SK-N-DZ (cell line): ENCODE results near the gene LY6G6C. TPM values are rescaled to one million over a fixed set of nuclear protein-coding genes. Genes with fewer than 3 reads are reported as not detected.
A peak's percentile ranks its signal among the peaks of the same experiment; 100 is the strongest.

Experiments
- DNase-seq: peaks from one replicate; pipeline ENCODE4 v3.0.0-alpha.2; 2015; ENCODE audit warnings: low spot score
- polyA plus RNA-seq, 2 experiments: library from polyadenylated mRNA; depleted of rRNA; stranded (reverse); fragments of >200 nt; gene quantifications; 2 replicates each; pipeline ENCODE4 v1.2.3, GENCODE V29; 2014

The LY6G6C gene, protein sequence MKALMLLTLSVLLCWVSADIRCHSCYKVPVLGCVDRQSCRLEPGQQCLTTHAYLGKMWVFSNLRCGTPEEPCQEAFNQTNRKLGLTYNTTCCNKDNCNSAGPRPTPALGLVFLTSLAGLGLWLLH
- polyA plus RNA-seq (2014; cell fraction: cytosol; rRNA removed), result not detected in 2 replicates
- not detected in 2 replicates for polyA plus RNA-seq (2014; cell fraction: nucleus; rRNA removed)

DNA sequence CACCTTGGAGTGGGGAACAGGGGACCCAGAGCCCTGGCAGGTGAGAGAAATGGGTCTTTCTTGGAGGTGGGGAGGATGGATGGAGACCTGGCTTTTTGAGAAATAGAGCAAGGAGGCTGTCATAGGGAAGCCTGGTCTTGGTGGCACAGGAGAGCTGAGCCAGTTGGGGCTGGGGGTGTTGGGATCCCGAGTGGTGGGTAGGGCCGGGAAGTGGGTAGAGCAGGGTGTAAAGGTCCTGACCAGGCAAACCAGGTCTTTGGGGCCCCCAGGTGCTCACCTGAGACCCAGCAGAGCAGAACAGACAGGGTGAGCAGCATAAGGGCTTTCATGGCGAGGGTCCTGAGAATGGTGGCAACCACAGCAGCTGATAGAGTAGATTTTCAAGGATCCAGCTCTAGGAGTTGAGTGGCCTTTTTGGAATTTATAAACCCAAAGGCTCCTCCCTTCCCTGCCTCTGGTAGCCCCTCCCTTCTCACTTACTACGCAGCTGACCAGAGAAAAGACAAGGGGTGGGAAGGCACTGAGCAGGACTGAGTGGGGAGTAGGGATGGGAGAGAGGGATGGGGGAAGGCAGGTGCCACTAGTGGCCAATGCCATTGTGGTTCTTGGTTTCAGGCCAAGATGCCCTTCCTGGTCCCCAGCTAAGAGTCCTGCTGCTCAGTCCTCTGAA lies at the start of gene LY6G6C:
TSS of gene LY6G6C (minus strand) at position 396 of the 670 bp plus-strand sequence. CDS start at position 329, 67 bp downstream.
- no peak for DNase-seq

DNA sequence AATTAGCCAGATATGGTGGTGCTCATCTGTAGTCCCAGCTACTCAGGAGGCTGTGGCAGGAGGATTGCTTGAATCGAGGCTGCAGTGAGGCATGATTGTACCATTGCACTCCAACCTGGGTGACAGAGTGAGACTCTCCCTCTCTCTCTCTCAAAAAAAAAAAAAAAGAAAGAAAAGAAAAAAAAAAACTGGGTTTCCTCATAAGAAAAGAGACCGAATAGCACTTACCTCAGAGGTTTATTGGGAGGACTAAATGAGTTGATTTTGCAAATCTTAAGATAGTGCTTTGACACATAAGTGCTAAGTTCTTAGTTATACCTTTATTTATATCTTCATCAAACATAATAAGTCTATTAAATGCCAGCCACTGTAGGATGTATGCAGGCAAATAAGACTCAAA lies 49.3 kb upstream of the LY6G6C start:
- DNase-seq, result no peak

DNA sequence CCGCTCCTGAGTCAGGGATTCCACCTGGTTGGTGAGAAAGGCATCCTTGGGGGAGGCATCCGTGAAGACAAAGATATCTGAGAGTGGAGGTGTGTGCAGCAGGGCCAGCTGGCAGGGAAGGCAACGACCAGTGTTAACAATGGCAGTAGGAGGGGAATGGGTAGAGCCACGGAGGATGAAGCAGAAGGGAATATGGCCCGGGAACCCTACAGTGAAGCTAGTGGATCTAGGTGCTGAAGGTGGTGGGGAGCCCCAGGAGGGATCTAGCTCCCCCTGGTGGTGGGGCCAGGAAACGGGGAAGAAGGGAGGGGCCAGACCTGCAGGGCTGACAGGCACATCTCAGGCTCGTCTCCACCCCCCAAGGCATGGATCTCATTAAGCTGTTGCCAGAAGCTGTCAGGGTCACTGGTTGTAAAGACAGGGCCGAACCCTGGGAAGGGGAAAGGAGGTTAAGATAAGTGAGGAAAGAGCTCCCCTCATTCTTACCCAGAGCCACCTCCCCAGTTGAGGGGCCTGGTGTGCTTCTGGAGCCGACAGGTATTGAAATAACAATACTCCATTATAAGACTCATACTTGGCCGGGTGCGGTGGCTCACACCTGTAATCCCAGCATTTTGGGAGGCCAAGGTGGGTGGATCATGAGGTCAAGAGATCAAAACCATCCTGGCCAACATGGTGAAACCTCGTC lies 48.3 kb upstream of the LY6G6C start:
- DNase-seq, result peak; percentile 72

DNA sequence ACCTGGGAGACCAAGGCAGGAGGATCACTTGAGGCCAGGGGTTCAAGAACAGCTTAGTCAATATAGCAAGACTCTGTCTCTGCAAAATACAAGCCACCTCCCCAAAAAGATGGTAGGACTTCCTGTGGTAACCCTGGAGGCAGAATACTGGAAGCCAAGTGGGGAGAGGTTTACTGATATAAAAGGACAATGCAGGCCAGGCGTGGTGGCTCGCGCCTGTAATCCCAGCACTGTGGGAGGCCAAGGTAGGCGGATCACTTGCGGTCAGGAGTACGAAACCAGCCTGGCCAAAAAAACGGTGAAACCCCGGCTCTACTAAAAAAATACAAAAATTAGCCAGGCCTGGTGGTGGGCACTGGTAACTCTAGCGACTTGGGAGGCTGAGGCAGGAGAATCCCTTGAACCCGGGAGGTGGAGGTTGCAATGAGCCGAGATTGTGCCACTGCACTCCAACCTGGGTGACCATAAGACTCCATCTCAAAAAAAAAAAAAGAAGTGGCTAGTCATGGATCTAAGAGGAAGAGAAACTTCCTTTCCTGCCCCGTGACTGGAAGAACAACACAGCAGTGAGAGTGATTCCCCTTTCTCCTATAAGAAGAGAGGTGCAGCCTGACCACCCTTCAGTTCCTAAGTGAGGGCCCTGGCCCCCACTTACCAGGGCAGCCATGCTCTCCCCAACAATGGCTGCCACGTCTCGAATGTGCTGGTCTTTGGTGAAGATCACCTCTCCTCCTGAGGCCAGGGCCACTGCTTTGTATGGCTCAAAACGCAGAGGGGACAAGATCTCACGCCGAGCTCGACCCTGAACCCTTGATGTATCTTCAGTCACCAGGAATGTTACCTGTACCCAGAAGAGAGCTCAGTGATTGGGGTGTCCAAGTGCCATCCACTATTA lies 47.1 kb upstream of the LY6G6C start:
- no peak for DNase-seq

DNA sequence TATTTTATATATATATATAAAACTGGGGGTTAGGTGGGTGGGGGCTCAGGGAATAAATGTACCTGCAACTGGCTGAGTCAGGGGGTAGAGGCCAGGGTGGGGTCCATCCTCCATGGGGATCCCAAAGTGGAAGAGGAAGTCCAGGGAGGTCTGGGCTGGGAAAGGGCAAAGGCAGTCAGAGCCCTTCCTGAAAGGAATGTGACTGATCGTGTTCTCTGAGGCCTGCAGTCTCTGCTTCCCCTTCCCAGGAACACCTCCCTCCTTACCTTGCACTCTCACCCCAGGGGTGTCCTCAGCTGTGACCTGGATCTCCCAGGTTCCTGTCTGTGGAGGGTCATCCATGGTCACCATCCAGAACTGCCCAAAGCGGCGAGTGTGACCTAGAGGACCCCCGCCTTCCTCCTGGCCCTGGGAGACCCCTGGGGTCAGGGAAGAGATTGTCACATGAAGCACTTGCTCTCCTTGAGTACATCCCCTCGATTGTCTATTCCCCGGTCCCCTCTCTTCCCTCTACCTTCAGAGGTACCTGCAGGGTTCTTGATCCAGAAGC lies 45.6 kb upstream of the LY6G6C start:
- no peak for DNase-seq

DNA sequence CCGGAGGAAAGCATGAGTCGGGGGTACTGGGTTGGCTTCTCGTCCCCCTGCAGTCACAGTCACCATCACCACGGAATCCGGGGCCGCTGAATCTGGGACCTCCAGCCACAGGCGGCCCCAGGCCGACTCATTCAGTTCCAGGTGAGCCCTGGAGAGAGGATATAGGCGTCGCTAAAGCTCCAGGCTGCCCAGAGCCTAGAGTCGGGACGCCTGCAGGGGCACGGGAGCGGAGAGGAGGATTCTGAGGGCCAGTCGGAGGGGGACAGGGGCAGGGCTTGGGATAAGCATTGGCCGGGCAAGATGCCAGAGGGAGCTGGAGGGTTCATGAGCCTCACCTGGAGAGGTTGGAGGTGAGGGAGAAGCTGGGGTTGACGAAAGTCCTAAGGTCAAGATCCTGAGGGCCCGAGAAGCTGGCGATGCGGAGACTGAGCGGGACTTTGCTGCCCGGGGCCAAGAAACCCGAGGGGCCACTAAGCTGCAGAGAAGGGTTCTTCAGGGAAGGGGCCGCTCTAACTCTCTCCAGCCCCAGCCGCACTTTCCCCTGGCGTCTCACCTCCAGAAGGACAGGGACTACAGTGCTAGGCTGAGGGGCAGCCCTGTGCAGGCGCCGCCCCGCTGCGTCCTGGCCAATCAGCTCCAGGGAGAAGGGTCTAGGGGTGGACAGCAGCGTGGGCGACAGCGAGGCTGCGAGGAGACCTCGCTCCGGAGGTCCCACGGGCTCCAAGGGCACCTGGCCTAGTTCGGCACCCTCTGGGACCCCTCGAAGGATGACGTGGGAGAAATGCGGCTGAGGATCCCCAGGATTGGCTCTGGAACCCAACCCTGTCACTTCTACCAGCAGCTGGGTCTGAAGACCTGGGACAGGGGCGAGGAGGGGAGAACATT lies 44.6 kb upstream of the LY6G6C start:
- no peak for DNase-seq

DNA sequence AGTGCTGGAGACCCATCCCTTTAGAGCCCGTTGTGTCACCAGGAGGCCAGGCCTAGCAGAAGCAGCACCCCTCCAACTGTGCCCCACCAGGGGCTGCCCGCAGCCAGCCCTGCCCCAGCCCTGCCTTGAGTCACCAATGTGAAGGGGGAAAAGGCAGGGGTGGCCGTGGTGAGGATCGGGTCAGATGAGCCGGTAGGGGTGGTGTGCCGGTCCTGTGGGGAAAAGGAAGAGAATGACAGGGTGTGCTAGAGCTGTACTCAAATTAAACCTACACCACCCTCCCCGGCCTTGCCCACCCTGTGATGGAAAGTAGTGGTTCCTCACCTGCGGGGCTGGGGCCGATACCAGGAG lies 44.0 kb upstream of the LY6G6C start:
- DNase-seq, result no peak

DNA sequence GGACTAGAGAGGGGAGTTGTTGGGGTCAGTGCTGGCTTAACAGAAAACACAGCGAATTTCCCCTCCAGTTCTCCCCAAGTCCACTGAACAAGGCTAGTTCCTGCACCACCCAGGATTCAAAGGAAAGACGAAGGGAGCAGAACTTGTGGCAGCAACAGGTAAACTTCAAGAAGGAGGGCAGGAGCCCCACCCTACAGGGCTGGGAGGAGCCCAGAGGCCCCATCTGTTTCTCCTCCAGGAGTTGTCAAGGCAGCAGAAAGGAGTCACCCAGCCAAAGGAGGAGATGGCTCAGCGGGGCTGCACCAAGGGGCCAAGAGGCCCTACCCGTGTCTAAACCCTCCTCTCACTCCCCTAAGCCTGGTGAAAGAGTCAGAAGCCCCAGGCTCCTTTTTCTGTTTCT lies 42.7 kb upstream of the LY6G6C start:
- no peak for DNase-seq

DNA sequence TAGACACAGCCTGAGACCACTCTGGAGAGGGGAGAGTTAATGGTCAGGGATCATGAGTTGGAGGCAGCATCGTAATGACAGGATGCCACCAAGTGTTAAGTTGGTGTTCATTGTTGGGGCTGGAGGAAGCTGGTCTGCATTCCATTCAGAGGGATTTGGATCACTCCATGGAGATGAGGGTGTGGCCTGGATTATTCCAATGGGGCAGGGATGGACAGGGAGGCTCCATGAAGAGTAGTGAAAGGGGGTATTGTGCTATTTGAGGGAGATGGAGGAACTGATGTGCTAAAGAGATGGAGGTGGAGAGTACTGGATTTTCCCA lies 42.0 kb upstream of the LY6G6C start:
- DNase-seq, result no peak

DNA sequence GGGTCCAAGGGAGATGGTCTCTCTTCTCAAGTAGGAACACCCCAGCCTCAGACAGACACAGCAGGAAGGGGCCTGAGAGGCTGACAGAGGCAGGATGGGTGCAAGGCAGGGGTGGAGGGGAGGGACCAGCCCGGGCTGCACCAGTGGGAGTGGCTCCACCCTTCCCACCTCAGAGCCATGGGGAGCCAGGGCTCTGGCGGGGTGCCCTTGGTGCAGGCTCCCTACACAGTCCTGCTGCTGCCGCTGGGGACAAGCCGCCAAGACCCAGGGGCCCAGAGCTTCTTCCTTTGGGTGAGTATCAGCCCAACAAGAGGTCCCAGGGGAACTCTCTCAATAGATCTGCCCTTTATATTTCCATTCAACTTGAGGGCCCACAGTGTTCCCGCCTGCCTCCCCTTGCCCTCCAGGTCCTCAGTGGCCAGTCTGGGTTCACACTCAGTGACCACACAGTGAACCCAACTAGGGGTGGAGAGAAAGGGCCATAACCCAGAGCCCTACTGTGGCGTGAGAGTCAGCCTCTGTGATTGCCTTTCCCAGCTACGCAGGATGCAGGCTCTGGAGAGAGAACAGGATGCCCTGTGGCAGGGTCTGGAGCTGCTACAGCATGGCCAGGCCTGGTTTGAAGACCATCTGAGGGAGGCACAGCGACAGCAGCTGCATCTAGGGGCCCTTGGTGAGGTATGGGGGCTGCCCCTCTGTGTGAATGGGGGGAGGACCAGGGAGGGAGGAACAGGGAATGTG lies 41.5 kb upstream of the LY6G6C start:
- DNase-seq, result no peak

DNA sequence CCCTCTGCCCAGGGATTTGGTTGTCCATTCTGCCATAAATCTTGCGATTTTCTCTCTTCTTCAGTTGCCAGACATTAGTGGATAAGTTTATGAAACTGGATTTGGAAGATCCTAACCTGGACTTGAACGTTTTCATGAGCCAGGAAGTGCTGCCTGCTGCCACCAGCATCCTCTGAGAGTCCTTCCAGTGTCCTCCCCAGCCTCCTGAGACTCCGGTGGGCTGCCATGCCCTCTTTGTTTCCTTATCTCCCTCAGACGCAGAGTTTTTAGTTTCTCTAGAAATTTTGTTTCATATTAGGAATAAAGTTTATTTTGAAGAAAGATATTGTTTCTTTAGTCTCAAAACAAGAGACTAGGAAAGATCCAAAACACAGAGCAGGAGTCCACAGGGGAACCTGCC lies 40.8 kb upstream of the LY6G6C start, which contains the start of gene SAPCD1:
TSS of gene SAPCD1 (plus strand) at position 301 of the 400 bp plus-strand sequence. CDS start 399 bp downstream, outside the sequence.
- no peak for DNase-seq

DNA sequence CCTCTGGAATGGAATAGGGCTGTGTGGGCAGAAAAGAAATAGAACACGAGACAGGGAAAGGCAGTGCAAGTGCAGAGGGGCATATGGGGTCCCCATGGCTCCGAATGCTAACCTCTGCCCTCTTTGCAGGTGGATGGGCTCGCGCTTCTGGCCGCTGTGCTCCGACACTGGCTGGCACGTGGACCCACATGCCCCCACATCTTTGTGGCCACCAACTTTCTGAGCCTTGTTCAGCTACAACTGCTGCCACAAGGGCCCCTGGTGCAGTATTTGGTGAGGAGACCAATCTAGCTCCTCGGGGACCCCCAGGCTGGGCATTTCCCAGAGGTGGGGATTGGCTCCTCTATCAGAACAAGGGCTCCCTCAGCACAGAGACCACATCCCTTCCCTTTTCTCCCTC lies 39.8 kb upstream of the LY6G6C start:
- no peak for DNase-seq

DNA sequence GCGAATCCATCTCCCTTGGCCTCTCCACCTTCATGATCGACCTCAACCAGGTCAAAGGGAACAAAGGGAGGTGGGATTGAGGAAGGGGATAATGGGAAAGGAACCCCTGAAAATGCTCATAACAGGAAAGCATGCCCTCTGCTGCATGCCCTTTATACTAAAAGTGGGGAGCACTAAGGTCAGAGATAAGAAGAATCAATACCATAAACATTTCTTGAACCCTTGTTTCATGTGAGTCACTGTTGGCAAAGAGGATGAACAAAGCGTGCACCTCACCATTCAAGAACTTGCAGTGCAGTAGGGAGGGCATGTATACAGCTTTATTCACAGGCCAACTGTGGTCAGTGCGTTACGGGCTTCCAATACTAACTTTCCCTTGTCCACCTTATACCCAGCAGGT lies 39.2 kb upstream of the LY6G6C start:
- no peak for DNase-seq

DNA sequence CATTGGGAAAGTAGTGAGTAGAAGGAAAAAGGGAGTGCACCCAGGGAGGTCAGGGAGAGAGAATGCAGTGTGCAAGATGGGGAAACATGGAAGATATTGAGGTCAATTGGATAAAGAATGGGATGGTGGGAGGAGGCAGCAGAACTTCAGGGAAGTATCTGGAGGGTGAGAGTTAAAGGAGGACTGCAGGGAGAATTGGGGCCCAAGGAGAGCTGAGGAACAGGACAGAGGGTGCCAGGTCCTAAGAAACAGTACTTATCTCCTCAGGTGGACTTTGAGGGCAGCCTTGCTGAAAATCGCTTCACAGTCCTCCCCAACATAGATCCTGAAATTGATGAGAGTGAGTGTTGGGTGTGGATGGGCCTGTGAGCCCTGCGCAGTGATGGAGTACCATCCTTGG lies 36.7 kb upstream of the LY6G6C start:
- no peak for DNase-seq

DNA sequence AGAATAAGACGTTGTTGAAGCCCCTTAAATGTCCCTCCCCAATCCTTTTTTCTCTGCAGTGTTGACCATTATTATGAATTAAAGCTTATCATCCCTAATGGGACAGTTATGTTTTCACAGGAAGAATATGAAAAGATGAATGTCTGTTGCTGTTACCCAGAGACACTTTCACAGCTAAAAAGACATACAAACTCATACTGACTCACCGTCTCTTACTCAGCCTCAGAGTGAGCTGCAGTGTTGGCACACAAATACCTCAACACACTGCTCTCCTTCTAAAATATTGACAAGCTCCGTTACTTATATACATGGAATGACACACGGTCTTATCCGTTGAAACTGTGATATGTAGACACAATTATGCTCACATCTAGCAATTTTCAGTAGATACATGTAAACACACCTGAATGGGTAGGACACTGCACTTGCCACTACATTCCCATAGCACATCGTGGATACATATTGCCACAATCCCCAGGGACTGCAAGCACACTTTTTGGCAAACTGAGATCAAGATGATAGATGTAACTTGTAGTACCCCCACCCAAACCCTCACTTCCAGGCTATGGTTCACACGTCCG lies 31.3 kb upstream of the LY6G6C start:
- DNase-seq, result no peak

DNA sequence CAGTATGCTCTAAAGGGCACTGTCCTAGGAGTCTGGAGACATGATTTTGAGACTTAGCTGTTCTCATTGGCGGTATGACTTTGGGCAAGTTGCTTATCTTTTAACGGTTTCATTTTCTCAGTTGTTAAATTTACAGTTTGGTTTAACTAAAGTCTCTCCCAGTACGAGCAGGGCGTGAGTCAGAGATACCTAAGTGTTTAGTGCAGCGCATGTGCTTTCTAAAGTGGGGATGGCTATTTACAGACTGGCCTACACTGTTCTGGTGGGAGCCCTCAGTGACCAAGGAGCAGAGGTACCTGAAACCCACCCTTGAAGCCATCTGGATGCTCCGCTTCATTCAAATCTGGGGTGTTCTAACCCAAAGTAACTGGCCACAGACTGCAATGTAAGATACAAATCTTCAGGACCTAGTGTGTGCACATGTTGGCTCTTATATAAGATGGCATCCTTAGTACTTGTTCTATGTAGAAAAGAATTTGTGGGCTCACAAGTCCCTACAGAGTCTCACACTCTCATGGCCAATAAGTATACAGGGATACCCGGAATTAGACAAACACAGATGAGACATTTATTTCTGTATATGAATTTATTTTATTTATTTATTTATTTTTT lies 29.0 kb upstream of the LY6G6C start:
- no peak for DNase-seq

DNA sequence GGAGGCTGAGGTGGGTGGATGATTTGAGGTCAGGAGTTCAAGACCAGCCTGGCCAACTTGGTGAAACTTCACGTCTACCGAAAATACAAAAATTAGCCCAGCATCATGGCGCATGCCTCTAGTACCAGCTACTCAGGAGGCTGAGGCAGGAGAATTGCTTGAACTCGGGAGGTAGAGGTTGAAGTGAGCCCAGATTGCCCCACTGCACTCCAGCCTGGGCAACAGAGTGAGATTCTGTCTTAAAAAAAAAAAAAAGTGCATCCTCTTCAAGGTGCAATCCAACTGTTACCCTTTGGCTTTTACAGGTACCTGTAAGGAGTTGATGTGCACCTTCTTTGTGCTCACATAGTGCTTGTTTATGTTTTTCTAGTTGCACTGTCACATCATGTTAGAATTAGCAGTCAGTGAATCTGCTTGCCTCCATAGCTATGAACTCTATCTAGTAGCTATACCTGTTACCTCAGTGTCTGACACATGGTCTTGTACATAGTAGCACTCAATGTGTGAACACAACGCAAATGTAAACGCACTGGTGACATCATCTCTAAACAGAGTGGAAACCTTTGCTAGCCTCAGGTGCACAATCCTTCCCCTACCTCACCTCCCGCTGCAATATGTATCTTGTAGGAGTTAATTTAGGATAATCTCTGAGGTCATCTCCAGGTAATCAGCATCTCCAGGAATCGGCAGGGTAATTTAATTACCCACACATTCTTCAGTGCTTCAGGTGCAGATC lies 27.9 kb upstream of the LY6G6C start:
- no peak for DNase-seq

DNA sequence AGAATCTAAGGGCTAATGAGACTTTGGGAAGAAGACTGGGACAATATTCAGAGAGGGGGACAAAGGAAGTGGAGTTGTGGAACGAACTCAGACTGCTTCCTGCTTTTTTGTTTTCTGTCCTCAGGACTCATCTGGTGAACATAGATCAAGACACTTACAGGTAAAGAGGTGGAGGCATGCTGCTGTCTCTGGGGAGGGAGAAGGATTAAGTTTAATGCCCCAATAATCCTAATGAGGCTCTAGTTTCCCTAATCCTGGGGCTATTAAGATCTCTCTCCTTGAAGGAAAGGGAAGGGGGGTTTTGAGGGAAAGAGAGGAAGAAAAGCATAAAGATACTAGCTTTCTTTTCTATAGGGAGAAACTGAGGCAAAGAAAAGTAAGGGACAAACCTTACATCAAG lies 22.9 kb upstream of the LY6G6C start:
- DNase-seq, result no peak

DNA sequence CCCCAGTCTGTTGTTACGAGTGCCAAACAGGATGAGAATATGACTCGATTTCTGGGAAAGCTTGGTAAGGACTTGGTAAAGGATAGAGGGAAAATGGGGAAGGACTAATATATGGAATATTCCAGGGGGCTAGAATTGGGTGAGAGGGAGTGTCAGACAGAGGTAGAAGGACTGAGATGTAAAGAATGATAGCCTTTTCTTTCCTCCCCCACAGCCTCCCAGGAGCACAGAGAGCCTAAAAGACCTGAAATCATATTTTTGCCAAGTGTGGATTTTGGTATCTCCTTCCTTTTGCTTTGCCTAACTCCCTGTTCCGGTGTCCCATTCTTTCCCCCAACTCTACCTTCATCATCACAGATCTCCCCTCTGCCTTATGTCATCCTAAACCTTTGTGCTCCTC lies 21.3 kb upstream of the LY6G6C start:
- DNase-seq, result no peak
